Sigmoid colon (tissue), 4 donors: ENCODE data around the gene ING3.

Experiments used
- CTCF ChIP-seq, 4 experiments: fragments of 450-650 bp in 3 of 4; fragments of 200-600 bp in 1 of 4; IDR thresholded peaks; one replicate each; pipeline ENCODE4 v1.5.1; 2016 to 2019; ENCODE audit warnings: antibody characterized with exemption in 4 of 4, mild to moderate bottlenecking in 3 of 4, moderate library complexity in 2 of 4
- EP300 ChIP-seq, 4 donors: sonication (generic); formaldehyde crosslinking; IDR thresholded peaks; one replicate each; pipeline ENCODE4 v1.6.1; 2017; ENCODE audit warnings: antibody characterized with exemption in 4 of 4
- POLR2A ChIP-seq, 2 donors: fragments of 450-650 bp; IDR thresholded peaks; one replicate each; pipeline ENCODE4 v1.6.1; 2016; ENCODE audit warnings: antibody characterized with exemption in 2 of 2, mild to moderate bottlenecking in 2 of 2, moderate library complexity in 2 of 2
- POLR2AphosphoS5 ChIP-seq, 4 donors: sonication (generic); formaldehyde crosslinking; IDR thresholded peaks; one replicate each; pipeline ENCODE4 v1.6.1; 2017; ENCODE audit warnings: antibody characterized with exemption in 4 of 4

GRCh38 chr7:120931243-120931642, 19.3 kb upstream of the ING3 start:
- TF ChIP-seq CTCF (IDR thresholded peaks at IDR 0.05) (no peak), EP300 (IDR thresholded peaks at IDR 0.05) (no peak), POLR2A (IDR thresholded peaks at IDR 0.05) (no peak), POLR2AphosphoS5 (IDR thresholded peaks at IDR 0.05) (no peak)
